Stimulated activated CD4-positive, alpha-beta T cell treated with anti-CD3 and anti-CD28 coated beads, TNF-alpha, amount 100 ng/mL, for 48 hours (primary cell): Measurements from ENCODE around the gene COL8A2.
A peak's percentile ranks its signal among the peaks of the same experiment; 100 is the strongest.

Source experiments
- DNase-seq, 3 donors: peaks; one replicate each; pipeline ENCODE4 v3.0.0-alpha.2; 2020; ENCODE audit warnings: low read depth in 3 of 3

Gene COL8A2

GRCh38 chr1:36114371-36114770 is 10.7 kb downstream of the COL8A2 start:
- DNase-seq = no peak

DNA sequence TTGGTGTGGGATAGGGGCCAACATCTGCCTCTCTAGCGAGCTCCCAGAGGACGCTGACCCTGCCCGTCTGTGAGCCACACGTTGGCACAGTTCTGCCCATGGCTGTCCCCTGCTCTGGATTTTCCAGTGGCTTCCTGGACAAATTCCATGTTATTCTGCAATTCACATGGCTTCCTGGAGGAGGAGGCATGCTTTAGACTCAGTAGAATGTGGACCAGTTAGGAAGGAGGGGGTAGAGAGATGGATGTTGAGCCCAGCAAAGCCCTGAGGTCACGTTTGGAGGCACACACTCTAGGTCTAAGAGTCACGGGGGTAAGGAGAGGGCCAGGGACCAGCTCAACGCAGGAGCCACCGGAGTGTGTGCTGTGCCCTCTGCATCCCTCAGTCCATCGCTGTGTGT is 12.2 kb downstream of the COL8A2 start:
- no peak for DNase-seq

GRCh38 chr1:36111151-36111550 is 13.9 kb downstream of the COL8A2 start:
- DNase-seq = no peak

DNA sequence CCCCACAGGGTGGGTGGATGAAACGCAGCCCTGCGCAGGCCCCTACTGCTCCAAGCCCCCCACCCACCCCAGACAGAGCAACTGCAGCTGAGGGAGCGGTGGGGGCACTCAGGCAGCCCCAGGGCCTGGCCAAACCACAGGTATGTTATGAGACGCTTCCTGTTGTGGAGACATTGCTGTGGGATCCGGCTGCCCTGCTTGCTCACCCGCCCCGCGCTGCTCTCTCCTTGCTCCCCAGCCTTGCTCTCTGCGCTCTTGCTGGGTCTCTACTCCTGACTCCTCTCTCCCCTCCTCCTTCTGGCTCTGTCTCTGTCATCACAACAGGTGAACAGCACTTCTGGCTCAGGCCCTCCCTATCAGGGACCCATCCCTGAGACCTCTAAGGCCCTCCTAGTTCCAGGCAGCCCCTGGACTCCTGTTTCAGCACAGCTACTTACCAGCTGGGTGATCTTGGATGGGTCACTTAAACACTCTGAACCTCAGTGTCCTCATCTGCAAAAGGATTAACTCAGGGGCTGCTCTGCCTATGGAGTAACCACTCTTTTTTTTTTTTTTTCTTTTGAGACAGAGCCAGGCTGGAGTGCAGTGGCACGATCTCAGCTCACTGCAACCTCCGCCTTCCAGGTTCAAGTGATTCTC is 15.9 kb downstream of the COL8A2 start:
- DNase-seq = no peak

DNA sequence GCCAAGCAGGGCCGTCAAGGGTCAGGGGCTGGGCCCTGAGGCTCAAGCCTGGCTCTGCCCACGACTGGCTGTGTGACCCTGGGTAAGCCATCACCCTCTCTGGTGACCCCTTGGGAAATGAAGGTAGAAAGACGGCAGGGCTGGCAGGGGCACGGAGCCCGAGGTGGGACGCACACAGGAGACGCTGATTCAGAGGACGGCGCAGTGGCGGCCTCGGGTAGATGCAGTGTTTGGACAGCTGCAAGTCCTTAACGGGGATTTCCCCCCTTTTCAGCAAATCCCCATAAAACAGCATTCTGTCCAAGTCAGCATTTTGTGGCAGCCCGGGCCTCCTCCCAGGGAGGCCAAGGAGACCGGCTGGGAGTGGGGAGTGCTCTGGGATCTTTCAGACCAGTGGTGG is 16.7 kb downstream of the COL8A2 start:
- DNase-seq = no peak

GRCh38 chr1:36107394-36107793 is 17.6 kb downstream of the COL8A2 start:
- no peak for DNase-seq

DNA sequence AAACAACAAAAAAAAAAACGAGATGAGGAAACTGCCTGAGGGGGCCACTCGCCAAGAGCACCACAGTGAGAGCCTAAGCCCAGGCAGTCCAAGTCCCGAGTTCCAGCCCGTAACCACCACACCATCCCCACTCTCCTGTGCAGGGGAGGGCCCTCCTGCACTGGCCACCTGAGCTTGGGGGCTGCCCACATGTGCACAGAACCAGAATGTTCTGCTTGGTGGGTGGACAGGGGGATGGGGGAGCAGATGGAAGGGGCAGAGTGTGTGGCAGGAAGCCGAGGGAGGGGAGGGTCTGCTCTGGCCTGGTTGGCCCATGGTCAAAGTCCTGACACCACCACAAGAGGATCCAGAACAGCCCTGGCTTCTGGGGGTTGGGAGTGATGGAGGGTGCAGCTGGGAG is 18.8 kb downstream of the COL8A2 start:
- DNase-seq = no peak

- no peak for DNase-seq
Measured at GRCh38 chr1:36101546-36101945, 23.5 kb downstream of the COL8A2 start.

DNA sequence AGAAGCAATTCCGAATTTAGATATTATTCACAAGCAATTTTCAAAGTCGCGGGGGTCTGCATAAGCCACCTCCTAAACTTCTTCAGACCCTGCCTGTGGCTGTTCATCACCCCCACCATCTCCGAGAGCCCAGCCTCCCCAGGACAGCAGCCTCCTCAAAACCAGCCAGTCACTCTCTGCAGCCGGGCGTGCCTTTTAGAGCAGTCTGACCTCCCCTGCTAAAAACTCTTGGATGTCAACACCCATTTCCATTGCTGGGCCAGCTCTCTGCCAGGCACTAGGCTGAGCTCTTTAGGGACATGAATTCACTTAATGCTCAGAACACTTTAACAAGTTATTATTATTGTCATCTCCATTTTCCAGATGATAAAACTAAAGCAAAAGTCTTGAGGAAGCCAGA is 24.6 kb downstream of the COL8A2 start:
- DNase-seq = no peak

DNA sequence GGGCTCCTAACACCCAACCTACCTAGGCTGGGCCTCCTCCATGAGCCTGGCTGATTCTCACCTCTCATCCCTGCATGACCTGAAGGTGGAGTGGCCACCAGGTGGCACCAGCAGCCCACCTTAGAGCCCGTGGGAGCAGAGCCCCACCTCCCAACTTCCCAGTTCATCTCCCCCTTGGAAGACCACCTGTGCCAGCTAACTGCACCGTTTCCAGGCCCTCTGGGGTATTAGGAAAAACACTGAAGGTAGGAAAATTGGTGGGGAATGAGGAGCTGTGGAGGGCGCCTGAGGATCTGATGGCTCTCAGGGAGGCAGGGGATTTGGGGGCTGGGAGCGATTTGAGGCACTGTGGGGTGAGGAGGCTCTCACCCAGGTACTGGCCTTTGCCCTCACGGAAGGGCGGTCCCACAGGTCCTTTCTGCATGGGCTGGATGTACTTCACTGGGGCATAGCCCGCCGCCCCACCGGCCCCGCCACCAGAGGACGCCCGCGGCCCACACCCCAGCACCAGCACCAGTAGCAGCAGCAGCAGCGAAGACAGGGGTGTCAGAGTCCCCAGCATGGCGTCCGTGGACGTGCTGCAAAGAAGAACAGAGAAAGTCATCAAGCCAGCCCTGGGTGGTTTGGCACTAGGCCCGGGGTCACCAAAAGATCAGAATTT is 25.2 kb downstream of the COL8A2 start:
- DNase-seq = peak; percentile 51 to 80 (median 60)

DNA sequence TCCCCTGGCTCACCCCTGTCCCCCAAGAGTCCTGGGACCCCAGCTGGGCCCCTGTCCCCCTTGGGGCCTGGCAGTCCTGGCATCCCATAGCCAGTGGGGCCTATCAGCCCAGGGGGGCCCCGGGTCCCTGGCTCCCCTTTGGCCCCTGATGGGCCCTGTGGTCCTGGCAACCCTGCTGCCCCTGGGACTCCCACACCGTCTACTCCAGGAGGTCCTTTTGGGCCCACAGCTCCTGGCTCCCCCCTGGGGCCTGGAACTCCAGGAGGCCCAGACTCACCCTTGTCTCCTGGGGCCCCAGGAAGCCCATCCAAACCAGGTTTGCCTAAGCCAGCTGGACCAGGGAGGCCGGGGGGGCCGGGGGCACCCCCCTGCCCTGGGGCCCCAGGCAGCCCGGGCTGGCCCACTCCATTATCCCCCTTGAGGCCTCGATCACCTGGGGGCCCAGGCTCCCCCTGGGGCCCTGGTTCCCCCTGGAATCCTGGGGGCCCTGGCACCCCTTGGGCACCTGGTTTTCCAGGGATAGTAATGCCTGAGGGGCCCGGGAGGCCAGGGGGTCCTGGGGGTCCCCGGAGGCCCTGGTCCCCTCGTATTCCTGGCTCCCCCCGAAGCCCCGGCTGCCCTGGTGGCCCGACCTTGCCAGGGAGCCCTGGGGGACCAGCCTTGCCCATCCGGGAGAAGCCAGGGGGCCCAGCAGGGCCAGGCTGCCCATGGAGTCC is 26.2 kb downstream of the COL8A2 start:
- DNase-seq = no peak

DNA sequence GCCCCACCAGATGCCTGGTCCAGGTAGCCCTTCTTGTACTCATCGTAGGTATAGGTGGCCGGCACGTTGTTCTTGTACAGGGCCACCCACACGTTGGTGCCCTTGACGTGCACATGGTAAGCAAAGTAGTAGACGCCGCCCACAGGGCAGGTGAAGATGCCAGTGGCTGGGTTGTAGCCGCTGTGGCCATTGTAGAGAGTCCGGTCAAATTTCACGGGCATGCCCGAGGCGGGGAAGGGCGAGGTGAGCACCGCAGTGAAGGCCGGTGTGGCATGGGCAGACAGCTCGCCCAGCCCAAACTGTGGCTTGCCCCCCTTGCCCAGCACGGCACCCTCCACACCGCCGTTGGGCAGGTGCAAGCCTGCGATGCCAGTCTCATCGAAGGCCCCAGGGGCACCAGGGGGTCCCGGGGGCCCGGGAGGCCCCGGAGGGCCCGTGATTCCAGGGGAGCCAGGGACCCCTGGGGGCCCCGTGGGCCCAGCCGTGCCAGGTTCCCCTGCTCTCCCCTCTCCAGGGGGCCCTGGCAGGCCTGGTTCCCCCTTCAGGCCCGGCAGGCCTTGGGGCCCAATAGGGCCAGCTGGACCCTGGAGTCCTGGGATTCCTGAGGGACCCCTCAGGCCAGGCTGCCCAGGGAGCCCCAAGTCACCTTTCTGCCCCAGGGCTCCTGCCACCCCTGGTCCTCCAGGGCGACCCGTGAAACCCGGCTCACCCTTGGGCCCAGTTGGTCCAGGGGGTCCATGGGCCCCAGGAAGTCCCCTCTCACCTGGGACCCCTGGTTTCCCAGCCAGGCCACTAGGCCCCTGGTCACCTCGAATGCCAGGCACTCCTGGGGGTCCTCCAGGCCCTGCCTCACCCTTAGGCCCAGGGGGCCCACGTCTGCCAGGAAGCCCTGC is 27.1 kb downstream of the COL8A2 start:
- no peak for DNase-seq

GRCh38 chr1:36096500-36097432 is 28.3 kb downstream of the COL8A2 start:
- no peak for DNase-seq

DNA sequence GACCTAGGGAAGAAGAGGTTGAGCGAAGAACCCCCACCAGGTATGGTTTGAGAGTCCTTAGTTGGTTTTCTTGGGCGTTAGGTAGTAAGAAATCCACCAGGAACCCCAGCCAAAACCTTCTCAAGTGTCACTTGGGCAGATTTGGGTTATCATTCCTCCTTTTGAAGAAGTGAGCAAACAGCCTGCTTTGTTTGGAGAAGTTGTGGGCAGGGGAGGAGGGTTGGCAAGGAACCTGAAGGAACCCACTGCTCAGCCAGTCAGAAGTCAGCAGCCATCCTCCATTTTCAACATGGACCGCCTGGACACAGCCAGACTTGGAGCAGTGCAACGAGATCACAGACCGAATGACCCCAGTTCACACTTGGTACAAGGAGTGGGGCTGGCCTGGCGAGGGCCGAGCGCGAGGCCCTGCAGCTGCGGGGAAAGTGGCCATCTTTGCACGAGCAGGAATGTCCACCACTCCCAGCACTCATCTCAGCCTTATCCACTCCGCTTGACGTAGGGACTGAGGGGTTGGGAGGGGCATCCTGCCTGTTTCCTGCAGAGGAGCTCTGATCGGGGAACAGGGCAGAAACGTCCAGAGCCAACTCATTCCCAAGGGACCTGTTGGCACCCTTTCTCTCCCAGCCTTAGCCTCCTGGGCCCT is 29.1 kb downstream of the COL8A2 start:
- DNase-seq = no peak

DNA sequence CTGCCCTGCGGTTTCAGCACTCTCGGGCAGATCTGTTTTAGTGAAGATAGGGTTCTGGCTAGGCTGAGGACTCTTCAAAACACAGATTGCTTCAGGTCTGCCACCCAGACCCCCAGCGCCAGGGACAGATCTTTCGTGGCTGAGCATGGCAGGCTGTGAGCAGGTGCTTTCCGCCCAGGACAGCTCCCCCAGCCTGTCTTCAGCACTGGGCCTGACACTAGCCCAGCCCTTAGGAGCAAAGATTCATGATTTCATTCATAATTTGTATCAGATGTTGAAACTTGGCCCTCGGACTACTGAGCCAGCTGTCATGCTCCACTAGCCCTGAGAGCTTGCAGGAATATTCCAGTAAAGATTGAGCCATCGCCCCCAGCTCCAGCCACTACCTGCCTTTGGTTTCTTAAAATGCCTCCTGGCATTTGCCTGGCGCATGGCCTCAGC is 30.4 kb downstream of the COL8A2 start:
- DNase-seq = no peak

- no peak for DNase-seq
Measured at GRCh38 chr1:36093929-36094328, 31.1 kb downstream of the COL8A2 start.

- DNase-seq = no peak
Measured at GRCh38 chr1:36093226-36093625, 31.8 kb downstream of the COL8A2 start.

DNA sequence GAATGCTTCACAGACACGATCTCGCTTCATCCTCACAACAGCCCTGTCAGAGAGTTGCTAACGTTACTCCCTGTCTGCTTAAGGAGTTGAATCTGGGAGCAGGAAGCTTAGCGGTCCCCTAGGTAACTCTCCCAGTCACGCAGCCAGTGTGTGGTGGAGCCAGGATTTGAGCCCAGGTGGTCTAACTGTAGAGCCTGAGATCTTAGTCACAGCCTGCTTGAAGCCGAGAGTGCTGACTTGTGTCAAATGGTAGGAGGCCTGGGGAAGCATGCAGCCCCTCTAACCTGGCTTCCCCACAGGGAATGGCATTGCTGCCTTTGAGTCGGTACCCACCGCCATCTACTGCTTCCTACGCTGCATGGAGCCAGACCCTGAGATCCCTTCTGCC is 32.2 kb downstream of the COL8A2 start:
- no peak for DNase-seq

- DNase-seq = no peak
Measured at GRCh38 chr1:36092166-36092797, 32.7 kb downstream of the COL8A2 start.

DNA sequence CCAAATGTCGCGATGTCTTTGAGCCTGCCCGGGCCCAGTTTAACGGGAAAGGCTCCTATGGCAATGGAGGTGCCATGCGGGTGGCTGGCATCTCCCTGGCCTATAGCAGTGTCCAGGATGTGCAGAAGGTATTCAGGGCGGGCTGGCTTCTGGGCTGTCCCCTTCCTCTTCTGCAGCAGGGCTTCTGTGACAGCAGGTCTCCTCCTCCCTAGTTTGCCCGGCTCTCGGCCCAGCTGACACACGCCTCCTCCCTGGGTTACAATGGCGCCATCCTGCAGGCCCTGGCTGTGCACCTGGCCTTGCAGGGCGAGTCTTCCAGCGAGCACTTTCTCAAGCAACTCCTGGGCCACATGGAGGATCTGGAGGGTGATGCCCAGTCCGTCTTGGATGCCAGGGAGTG is 33.3 kb downstream of the COL8A2 start:
- no peak for DNase-seq
